AG10803 (cell line): ENCODE measurements around the gene GJB5.

Source experiments
- DNase-seq: peaks from one replicate; pipeline ENCODE4 v3.0.0; 2010; ENCODE audit warnings: low read depth
- H3K4me3 ChIP-seq: 2 replicates; pipeline ENCODE4 v1.5.1; 2011; ENCODE audit warnings: mild to moderate bottlenecking, low read length, control low read depth
- TF ChIP-seq, protein P1 (sequence below): conservative IDR thresholded peaks from 2 replicates; pipeline ENCODE4 v1.5.1; 2011; ENCODE audit warnings: mild to moderate bottlenecking, low read length, control low read depth, inconsistent platforms

The GJB5 gene

DNA sequence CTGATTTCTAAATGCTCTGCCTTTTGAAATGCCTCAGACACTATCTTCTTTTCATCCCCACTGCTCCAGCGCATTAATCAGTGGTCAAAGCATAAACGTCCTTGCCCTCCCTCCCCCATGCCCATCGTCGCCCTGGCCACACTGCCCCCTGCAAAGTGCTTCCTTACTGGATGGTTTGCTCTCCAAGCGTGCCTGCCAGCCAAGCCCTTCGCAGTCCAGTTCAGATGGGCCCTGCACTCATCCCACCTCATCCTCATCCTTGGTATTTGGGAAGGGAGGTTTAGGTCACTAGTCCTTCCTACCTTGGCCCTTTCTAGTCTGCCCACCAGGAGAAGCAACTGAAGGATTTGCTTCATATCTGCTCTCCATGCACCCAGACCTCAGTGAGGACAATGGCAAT, 41.1 kb downstream of the GJB5 start:
- no peak overlapping the region for H3K4me3 ChIP-seq
- no peak for DNase-seq
- TF ChIP-seq, protein P1, sequence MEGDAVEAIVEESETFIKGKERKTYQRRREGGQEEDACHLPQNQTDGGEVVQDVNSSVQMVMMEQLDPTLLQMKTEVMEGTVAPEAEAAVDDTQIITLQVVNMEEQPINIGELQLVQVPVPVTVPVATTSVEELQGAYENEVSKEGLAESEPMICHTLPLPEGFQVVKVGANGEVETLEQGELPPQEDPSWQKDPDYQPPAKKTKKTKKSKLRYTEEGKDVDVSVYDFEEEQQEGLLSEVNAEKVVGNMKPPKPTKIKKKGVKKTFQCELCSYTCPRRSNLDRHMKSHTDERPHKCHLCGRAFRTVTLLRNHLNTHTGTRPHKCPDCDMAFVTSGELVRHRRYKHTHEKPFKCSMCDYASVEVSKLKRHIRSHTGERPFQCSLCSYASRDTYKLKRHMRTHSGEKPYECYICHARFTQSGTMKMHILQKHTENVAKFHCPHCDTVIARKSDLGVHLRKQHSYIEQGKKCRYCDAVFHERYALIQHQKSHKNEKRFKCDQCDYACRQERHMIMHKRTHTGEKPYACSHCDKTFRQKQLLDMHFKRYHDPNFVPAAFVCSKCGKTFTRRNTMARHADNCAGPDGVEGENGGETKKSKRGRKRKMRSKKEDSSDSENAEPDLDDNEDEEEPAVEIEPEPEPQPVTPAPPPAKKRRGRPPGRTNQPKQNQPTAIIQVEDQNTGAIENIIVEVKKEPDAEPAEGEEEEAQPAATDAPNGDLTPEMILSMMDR, result no peak

DNA sequence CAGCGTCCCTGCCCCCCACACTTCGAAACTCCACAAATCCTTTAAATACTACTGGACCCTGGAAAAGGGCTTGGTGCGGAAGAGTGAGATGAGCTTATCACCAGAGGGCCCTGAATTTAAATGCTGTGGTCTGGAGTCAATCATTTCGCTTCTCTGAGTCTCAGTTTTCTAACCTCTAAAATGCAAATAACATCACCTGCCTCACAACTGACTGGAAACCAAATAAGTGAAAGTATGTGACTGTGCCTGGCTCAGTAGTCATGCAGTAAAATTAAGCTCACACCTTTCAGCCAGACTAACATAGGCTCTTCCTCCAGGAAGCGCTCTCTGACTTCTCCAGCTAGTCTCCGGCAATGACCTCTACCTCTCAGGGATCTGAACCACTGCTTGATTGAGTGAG, 42.1 kb downstream of the GJB5 start:
- no peak for DNase-seq
- TF ChIP-seq, protein P1, result no peak
- H3K4me3 ChIP-seq, result no peak overlapping the region

DNA sequence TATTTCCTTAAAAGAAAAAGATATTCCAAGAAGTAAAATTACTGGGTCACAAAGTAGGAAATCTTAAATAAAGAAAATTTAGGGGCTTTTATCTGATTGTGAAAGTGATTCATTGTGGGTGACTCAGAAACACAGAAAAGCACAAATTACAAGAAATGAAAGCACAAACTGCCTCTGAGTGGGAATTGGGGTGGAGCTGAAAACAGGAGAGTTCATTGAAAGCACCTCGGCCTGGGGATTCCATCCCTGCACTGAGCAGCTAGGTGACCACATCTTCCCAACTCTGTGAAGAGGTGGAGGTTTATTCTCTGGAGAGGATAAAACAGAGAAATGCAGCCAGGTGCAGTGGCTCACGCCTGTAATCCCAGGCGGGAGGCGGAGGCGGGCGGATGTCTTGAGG, 45.4 kb downstream of the GJB5 start:
- TF ChIP-seq, protein P1, result no peak
- no peak overlapping the region for H3K4me3 ChIP-seq
- DNase-seq, result no peak

DNA sequence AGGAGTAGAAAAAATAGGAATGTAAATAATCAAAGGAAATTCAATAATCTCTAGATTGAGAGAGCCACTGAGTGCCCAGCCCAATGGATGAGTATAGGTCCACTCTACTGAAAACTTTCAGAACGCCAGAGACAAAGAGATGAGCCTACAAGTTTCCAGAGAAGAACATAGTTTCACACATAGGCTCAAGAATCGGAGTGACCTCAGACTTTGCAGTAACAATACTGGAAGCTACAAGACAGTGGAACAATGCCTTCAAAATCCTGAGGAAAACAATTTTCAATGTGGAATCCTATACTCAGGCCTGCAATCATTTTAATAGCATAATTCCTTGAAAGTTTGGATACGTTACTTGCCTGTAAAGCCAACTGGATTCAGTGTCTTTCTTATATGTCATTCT, 48.9 kb downstream of the GJB5 start:
- TF ChIP-seq, protein P1, result no peak
- DNase-seq, result no peak
- no peak overlapping the region for H3K4me3 ChIP-seq

DNA sequence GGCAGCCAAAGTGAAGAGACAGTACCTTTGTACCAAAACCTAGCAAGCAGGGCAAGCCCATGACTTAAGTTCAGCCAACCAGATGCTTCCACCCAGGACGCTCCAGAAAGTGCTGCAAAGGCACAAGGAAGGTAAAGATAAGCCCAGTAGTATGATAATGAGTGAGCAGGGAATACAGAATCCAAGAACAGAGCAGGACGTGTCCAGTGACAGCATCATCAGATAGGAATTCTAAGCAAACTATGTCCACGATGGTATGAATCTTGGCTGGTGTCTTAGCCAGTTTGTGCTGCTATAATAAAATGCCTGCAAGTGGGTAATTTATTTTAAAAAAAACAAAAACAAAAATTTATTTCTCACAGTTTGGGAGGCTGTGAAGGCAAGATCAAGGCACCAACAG, 51.5 kb downstream of the GJB5 start:
- H3K4me3 ChIP-seq, result no peak overlapping the region
- TF ChIP-seq, protein P1, result no peak
- peak; percentile 59 for DNase-seq
